T-helper 2 cell (primary cell): Measurements from ENCODE around the gene TENM3.
"Not testable (repeated sequence)": the region's sequence is repeated elsewhere in the genome, so short reads cannot be mapped to it uniquely, and the experiment has no call there.

Source experiments
- DNase-seq, 5 experiments: peaks; one replicate each; pipeline versions ENCODE4 v3.0.0 to v3.0.0-alpha.2; 2012 to 2022

TENM3 gene

GRCh38 chr4:182800216-182800515, 557.0 kb downstream of the TENM3 start:
- DNase-seq, result no peak

DNA sequence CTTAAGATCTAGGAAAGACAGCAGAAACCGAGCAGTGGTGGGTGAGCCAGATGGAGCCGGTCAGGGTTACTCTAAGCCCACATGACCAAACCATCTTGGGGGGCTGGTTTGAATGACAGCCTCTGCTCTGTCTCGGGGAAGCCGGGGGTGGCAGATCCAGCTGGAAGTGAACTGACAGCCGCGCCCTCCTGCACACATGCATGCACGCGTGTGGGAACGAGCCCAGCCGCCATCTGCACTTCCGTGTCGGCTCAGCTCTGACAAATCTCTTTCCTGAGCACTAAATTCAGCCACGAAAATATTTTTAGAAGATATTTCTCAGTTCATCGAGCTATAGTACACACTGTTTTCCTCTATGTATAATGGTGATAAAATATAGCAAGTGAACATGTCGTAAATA, 558.4 kb downstream of the TENM3 start:
- no peak for DNase-seq

GRCh38 chr4:182802621-182803020, 559.4 kb downstream of the TENM3 start:
- DNase-seq, result no peak

- no peak for DNase-seq
Observed at GRCh38 chr4:182803235-182803634, 560.0 kb downstream of the TENM3 start.

DNA sequence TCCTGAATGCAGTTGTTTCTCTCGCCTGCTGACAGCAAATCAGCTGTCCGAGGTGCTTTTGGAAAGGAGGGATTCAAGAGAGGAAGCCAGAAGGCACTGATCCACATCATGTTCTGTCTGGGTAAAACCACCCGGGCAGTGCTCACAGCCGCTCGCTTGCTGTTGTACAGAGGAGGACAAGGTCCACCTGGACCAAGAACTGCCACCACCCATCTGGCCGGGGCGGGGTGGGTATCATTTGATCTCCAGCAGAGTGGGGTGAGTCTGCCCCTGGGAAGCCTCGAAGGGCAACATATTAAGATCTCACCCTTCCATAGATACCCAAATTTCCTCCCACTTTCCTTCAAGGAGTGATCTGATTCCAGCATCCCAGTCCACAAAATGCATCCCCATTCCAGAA, 560.9 kb downstream of the TENM3 start:
- DNase-seq, result no peak

- DNase-seq, result no peak
Observed at GRCh38 chr4:182805321-182805720, 562.1 kb downstream of the TENM3 start.

DNA sequence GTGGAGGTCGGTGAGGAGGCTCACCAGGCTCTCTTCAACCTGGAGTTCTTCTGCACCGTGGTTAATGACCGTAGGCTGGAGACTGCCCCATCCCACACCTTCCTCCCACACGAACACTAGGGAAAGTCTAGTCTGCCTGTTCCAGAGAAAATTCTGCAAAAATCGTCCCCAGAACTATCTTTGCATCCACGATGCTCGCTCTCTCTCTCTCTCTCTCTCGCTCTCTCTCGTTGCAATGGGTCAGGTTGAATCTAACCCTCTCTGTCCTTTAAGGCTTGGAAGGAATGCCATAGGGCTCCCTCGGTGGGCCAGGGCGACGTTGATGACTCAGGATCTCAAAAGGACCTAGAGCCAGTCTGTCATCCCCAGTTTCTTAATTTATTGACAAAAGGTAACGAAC, 562.5 kb downstream of the TENM3 start:
- no peak for DNase-seq

GRCh38 chr4:182806259-182807252, 563.4 kb downstream of the TENM3 start:
- peak in 4 of 5 experiments; percentile 20 to 55 (median 47) for DNase-seq

- no peak for DNase-seq
Observed at GRCh38 chr4:182807346-182807745, 564.1 kb downstream of the TENM3 start.

GRCh38 chr4:182807767-182808548, 564.8 kb downstream of the TENM3 start:
- DNase-seq, result no peak

- peak in 4 of 5 experiments; percentile 4 to 86 (median 60) for DNase-seq
Observed at GRCh38 chr4:182808673-182809416, 565.6 kb downstream of the TENM3 start.

GRCh38 chr4:182809417-182810102, 566.4 kb downstream of the TENM3 start:
- peak in 1 of 5 experiments; percentile 74 for DNase-seq

- no peak for DNase-seq
Observed at GRCh38 chr4:182810103-182810615, 567.0 kb downstream of the TENM3 start.

GRCh38 chr4:182812916-182813315, 569.7 kb downstream of the TENM3 start:
- DNase-seq, result no peak

DNA sequence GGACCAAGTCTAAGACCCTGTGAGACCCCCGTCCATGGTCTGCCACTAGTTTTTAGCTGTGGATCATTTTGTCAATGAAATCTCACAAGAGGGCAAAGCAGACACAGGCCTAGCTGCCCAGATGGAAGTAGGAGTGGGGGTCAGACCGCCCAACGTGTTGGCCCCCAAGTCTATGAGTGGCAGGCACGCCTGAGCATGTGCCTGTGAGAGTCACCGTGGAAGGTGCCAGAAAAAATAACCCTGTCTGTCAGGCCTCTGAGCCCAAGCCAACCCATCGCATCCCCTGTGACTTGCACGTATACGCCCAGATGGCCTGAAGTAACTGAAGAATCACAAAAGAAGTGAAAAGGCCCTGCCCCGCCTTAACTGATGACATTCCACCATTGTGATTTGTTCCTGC, 570.9 kb downstream of the TENM3 start:
- DNase-seq, result not testable (repeated sequence)

DNA sequence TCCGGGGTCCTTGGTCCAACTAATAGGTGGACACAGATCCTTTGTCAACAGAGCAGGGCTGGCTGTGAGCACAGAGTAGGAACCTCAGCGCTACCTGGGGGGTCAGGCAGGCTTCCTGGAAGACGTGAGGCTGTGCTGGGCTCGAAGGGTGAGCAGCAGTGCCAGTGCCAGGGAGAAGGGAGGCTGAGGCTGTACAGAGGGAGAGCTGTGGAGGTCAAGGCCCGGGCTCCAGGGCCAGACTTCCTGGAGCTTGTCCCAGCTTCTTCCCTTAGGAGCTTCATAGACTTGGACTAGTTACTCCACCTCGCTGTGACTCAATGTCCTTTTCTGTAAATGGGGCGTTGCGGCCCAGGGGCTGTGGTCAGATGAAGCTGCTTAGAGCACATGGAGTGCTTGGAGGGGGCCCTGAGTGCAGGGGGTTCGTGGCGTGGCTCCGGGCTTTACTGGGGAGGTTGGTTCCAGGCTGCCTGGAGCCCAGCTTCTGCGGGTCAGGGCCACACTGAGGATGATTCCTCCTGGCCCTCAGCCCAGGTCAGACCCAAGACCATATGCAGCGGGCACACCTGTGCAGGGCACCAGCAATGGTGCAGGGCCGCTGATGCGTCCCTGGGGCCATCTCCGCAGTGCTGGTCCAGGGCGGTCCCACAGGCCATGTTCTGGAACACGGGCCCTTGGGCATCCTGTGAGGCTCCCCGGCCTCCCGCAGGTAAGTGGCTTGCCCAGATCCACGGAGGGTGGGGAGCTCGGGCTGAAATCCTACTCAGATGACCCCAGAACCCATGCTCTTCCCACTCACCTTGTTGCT, 575.9 kb downstream of the TENM3 start:
- no peak for DNase-seq

GRCh38 chr4:182819751-182820150, 576.5 kb downstream of the TENM3 start:
- DNase-seq, result no peak

GRCh38 chr4:182822554-182822953, 579.4 kb downstream of the TENM3 start:
- no peak for DNase-seq

DNA sequence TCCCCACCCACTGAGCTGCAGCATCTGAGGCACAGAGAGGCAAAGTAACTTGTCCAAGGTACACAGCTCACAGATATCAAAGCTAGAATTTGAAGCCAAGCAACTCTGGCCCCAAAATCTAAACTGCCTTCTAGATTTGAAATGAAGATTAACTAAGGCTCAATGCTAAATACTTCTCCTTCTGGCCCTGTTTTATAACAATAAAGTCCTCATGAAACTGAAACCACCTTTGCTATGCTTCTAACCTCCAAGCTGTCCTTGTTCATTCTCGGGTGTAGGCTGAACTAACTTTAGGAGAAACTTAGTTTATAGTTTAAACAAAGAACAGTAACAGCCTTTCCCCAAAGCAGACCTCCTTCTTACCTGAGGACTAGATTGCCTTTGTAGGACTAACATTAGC, 580.4 kb downstream of the TENM3 start:
- DNase-seq, result no peak

DNA sequence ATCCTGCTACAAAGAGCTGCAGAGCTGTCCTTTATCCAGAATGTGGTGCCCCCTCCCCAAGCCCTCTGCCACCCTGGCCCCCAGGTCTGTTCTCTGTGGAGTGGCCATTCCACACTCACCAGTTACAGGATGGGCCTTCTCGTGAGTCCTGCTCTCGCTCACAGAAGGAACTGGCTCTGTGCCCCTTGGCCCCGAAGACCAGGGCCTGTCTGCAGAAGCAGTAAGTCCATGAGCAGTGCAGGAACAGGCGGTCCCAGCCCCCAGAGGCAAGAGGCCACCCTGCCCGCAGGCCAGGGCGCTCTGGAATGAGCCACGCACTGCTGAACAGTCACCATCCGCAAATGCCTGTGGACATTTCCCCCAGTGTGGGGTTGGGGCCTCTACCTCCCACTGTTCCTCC, 581.8 kb downstream of the TENM3 start:
- no peak for DNase-seq

GRCh38 chr4:182825786-182826185, 582.6 kb downstream of the TENM3 start:
- no peak for DNase-seq
